DOHH2 (cell line): ENCODE results near the gene LRMDA.
"Not testable (repeated sequence)": the region's sequence is repeated elsewhere in the genome, so short reads cannot be mapped to it uniquely, and the experiment has no call there.

Experiments used
- CTCF ChIP-seq: fragments of 200-600 bp; sonication (generic); IDR thresholded peaks from one replicate; pipeline ENCODE4 v1.5.1; 2014; ENCODE audit warnings: antibody characterized with exemption, mild to moderate bottlenecking, low read depth, low read length; ENCODE audit not compliant: poor library complexity, severe bottlenecking
- EZH2phosphoT487 ChIP-seq: fragments of 200-600 bp; sonication (generic); IDR thresholded peaks from 2 replicates; pipeline ENCODE4 v1.6.1; 2017; ENCODE audit warnings: borderline replicate concordance, mild to moderate bottlenecking, antibody characterized with exemption, low read length, moderate library complexity, mixed read lengths

GRCh38 chr10:75621003-75621402, 189.6 kb downstream of the LRMDA start:
- not testable (repeated sequence) for TF ChIP-seq CTCF, EZH2phosphoT487
